ENCODE data around the gene LUZP4.
"Not testable (repeated sequence)": the region's sequence is repeated elsewhere in the genome, so short reads cannot be mapped to it uniquely, and the experiment has no call there.

Gene LUZP4, protein sequence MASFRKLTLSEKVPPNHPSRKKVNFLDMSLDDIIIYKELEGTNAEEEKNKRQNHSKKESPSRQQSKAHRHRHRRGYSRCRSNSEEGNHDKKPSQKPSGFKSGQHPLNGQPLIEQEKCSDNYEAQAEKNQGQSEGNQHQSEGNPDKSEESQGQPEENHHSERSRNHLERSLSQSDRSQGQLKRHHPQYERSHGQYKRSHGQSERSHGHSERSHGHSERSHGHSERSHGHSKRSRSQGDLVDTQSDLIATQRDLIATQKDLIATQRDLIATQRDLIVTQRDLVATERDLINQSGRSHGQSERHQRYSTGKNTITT

DNA sequence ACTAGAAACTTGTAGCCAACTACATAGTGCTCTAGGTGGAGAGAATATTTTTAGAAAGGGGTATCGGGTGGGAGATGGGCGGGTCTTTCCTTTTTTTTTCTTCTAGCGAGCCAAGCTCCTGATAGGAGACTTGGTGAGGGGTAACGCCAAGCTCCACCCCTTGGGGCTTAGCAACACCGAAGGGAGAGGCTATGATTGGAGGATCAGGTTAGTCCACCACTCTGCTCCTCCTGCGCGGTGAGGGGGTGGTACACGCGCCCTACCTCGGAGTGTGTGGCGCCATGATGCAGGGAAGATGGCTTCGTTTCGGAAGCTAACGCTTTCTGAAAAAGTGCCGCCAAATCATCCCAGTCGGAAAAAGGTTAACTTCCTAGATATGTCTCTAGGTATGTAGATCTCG, at the start of gene LUZP4:
Gene LUZP4 (plus strand): TSS at position 251 of the 400 bp plus-strand sequence. CDS start 45 bp downstream, at position 296.
- no peak for DNase-seq (ENCODE audit: low read depth)

DNA sequence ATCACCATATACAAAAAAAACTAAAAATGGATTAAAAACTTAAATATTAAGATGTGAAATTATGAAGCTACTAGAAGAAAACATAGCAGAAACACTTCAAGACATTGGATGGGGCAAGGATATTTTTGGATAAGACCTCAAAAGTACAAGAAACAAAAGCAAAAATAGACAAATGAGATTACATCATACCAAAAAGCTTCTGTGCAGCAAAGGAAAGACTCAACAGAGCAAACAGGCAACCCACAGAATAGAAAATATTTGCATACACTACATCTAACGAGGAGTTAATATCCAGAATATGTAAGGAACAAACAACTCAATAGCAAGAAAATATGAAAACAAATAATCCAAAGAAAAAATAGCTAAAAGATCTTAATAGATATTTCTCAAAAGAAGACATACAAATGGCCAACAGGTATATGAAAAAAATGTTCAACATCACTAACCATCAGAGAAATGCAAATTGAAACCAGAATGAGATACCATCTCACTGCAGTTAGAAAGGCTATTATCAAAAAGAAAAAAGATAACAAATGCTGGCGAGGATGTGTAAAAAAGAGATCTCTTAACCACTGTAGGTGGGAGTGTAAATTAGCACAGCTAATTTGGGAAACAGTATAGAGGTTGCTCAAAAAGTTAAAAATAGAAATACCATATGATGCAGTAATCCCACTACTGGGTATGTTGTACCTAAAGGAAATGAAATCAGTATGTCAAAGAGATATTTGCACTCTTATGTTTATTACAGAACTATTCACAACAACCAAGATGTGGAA, 37.9 kb upstream of the LUZP4 start:
- no peak for DNase-seq (ENCODE audit: low read depth)

DNA sequence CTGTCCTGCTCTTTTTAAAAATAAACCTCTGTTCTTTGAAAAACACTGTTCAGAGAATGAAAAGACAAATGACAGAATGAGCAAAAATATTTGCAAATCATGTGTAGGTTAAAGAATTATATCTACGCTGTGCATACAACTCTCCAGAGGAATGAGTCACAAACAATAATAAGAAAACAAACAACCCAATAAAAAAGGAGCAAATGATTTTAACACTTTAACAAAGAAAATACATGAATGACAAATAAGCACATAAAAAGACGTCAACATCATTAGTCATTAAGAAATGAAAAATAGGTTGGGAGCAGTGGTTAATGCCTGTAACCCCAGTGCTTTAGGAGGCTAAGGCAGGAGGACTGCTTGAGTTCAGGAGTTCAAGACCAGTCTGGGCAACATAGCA, 34.5 kb upstream of the LUZP4 start:
- DNase-seq (ENCODE audit: low read depth): no peak

DNA sequence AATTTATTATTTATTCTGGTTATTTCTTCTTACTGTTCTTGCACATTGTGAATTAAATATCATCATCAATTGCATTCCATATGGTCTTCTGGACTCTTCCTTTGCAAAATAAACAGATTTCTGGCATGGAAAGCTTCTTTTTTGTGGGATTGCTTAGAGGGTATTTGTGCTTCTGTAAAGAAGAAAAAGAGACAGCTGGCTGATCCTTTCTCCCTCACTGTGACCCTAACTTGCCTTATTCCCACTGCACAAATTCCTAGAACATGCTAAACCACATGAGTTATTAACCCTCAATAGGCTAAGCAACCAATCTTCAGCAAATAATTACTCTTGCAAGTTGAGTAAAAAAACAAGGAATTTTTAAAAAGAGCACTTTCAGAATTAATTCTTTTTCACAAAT, 31.8 kb upstream of the LUZP4 start:
- DNase-seq (ENCODE audit: low read depth): no peak

DNA sequence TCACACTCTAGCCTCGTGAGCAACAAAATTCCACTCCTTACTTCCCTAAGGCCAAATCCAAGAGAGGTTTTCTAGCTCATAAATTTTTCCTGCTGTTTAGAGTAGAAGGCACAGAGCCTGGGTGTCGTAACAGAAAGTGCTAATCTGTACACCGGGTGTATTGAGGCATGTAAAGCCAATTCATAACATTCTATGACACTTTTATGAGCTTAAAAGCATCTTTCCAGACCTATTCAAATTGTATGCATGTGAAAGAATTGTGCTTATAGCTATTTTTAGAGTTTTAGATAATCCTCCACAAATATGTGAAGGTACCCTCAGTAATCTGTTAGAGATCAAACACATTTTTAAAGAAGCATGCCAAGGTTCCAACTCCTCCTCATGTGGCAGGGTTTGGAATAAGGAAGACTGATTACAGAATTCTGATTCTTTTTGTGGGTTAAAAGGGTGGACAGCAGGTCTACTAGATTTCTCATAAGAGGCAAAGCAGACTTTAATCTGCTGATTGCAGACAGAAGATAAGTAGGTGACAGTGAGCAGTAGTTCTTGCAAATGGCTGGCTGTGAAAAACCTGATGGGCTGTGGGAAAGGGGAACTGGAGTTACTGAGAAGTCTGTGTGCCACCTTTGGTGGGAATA, 30.2 kb upstream of the LUZP4 start:
- DNase-seq (ENCODE audit: low read depth): no peak

DNA sequence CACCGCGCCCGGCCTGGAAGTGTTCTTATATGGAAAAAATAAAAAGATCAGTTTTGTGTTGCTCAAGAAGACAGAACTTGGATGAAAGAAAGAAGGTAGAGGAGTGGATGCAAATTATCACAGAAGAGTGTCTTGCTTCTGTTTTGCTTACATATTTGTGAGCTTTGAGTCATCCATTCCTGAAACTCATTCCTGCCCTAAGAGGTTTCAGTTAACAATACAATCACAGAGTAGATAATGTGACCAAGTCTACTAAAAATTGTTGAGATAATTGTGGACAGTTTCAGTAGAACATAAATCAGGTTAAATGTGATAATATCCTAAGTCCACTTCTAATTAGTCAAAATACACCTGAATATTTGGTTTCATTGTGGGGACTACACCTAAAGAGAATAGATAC, 29.2 kb upstream of the LUZP4 start:
- DNase-seq (ENCODE audit: low read depth): no peak

DNA sequence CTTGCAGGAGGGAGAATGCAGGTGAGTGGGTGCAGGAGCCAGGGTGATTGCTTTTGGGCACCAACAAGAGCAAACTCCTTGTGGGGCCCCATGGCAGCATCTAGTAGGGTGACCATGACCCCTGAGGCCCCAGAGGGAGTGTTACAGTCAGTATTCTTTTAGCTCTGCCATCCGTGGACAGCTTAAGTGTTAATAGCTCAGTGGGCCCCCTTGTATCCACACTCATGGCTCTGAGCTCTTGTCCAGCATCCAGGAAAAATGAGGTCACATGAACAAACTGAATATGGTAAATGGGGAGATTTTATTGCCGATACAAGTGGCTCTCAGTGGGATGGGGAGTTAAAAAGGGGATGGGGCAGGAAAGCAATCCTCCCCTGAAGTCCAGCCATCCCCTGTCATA, 28.4 kb upstream of the LUZP4 start:
- no peak for DNase-seq (ENCODE audit: low read depth)

DNA sequence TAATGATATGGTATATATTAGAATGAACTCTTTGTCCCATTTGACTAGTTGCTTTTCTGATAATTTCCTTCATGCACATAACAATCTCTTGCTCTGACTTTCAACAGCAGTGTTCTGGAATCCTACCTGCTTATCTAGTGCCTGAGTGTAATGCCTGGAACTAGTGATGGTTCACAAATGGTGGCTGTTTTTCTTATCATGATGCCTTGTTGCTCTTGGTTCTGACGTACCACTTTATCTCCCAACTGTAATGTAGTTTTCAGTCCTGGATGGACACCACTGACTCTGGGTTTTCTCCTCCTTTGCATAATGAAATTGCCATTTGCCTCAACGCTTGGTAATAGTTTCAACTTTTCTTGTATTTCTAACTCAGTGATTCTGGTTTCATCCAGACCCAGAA, 25.5 kb upstream of the LUZP4 start:
- DNase-seq (ENCODE audit: low read depth): no peak

DNA sequence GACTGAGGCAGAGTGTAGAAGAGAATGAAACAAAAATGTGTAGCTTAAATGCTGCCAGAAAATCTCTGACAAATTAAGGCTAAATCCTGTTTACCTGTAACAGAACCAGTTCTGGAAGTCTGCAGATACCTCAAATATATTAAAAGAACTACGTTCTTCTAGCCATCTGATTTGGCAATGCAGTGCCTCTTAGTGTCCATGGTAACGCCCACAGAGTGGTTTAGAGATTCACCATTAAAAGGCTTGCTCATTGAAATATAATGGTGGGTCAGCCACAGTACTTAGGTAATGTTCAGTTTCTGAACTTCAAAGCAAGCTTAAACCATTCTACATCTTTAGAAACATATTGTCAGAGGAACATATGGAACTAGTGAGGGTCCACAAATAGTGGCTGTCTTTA, 23.2 kb upstream of the LUZP4 start:
- DNase-seq (ENCODE audit: low read depth): no peak

DNA sequence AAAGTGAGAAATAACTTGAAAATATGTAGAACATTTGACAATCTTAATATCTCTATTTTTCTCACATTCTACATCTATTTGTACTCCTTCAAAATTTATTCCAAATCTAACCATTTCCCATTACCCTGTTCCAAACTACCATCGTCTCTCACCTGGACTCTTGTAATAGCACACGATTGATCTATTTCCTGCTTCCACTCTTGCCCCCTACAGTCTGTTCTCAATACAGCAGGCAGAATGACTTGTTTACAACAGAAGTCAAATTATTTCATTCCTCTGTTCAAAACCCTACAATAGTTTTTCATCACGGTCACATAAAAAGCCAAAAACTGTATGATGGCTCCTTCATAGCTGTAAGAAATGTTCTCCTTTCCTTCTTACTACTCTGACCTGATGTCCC, 21.1 kb upstream of the LUZP4 start:
- no peak for DNase-seq (ENCODE audit: low read depth)

DNA sequence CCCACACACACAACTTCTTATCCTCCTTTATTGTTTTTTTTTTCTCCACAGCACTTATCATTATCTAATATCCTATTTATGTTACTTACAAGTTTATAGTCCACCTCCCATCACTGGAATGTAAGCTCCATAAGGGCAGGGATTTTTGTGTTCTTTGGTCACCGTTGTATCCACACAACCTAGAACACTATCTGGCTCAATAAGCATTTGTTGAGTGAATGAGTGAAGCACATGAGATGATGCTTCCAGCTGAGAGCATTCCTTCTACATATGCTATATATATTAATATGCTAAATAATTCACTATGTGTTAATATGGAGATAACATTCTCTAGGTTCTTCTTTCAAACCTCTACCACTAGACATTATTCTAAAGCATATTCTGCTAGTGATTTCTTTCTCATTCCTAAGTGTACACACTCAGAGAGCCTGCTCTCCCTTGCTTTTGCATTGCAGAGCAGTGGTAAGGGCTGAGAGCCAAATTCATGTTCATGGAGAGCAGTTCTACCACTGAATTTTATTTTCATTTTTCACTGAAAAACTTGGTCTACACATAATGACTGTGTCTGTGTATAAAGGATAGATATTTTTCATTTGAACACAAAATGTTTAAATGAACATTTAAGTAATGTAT, 20.3 kb upstream of the LUZP4 start:
- DNase-seq (ENCODE audit: low read depth): no peak

DNA sequence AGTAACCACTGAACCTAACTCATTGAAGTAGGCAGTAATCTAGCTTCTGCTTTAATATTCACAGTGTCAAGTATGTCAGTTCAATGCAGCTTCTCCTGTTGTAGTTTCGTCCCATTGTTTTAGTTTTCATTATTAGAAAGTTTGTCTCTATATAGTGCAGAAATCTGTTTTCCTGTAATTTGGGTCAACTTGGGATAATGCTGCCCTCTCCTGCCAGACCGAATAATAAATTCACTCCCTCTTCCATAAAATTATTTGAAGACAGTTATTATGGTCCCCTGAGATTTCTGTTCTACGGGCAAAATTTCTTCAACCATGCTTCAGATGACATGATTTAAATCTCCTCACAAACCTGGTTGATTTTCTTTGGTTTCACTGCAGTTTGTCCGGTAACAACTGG, 4.6 kb upstream of the LUZP4 start:
- DNase-seq (ENCODE audit: low read depth): no peak

DNA sequence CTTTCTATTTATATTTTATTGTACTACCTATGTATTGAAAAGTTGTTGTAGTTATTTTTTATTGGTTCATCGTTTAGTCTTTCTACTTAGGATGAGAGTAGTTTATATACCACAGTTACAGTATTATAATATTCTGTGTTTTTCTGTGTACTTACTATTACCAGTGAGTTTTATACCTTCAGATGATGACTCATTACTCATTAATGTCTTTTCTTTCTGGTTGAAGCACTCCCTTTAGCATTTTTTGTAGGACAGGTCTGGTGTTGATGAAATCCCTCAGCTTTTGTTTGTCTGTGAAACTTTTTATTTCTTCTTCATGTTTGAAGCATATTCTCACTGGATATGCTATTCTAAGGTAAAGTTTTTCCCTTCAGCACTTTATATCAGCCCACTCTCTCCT, 7.7 kb downstream of the LUZP4 start:
- no peak for DNase-seq (ENCODE audit: low read depth)

DNA sequence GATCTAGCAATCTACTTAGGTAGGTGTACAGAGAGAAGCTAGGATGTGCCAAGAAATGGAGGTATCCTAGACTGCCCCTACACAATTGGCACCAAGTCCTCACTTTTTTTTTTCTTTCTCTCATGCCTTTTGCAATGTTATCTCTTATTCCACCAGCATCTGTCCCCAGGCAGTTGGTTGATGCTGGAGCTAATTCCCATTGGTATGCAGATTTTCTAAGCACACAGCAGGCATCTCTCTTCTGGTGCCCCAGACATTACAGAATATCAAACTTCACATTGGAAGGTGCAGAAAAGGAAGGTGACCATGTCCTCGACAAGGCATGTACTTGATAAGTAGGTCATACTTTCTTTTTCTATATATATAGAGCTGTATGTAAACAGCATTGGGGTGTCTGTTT, 21.6 kb downstream of the LUZP4 start:
- DNase-seq (ENCODE audit: low read depth): no peak

DNA sequence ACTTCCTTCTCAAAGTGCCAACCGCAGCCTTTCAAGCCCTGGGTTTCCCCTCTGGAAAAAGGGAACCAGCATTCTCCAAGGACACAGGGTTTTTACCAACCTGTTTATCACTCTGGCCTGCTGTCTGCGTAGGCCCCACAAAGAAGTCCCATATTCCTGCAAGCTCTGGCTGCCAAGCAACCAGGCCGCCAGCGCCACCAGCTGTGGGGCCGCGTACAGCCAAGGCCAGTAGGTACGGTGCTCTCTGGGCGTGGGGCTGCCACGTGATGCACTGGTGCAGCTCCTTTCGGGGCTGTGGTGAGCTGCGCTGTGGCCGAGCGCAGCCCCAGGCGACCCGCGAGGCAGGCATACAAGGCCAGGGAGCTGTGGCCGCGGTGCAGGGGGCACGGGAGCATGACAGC, 22.1 kb downstream of the LUZP4 start:
- no peak for DNase-seq (ENCODE audit: low read depth)

DNA sequence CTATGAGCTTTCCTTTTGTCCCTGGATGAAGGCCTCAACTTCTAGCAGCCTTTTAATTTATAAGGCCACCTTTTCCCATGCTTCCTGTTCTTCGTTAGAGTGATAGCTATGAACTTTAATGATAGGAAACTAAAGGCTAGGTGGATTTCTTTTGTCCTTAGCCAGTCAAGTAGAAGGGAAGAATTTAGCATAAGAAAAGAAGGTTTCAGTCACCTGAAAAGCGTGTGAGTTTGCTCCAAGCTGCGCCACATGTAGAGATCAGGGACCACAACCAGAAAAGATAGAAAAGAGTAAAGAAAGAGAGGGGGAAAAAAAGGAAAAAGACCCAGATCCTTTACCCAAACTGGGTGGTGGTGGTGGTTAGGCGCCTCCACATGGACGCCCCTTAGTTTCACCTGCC, 28.6 kb downstream of the LUZP4 start:
- no peak for DNase-seq (ENCODE audit: low read depth)

DNA sequence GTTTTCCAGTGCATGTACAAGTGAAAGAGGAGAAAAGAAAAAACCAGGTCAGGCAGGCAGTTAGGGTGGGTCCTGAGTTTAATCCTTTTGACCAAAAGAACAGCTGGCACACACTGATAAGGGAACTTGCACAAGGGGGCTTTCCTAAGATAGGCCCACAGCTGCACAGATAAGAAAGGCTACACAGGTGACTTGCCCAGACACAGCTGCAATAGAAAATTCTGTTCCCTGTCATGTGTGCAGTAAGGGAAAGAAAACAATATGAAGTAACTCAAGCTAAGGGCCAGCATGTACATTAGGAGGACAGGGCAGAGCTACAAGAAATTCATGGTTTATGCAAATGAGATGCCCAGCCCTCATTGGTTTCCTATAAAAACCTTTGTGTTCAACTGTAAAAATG, 32.9 kb downstream of the LUZP4 start:
- DNase-seq (ENCODE audit: low read depth): no peak

DNA sequence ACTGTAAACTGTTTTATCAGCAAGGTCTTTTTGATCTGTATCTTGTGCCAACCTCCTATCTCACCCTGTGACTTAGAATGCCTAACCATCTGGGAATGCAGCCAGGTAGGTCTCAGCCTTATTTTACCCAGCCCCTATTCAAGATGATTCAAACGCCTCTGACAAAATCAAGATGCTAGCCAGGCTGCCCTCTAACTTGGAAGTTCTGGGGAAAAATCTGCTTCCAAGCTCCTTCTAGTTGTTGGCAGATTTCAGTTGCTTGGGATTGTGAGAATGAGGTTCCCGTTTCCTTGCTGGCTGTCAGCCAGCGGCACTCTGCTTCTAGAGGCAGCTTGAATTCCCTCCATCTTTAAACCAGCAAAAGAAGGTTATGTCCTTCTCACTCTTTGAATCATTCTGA, 34.7 kb downstream of the LUZP4 start:
- no peak for DNase-seq (ENCODE audit: low read depth)

DNA sequence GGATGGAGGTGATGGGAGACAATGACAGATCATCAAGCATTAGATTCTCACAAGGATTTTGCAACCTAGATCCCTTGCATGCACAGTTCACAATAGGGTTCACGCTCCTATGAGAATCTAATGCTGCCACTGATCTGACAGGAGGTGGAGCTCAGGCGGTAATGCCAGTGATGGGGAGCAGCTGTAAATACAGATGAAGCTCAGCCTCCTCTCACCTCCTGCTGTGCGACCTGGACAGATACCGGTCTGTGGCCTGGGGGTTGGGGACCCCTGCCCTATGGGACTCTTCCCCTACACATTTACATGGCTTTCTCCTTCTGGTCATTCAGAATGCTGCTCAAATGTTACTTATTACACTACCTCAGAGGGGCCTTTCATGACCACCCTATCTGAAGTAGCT, 39.8 kb downstream of the LUZP4 start:
- not testable (repeated sequence) for DNase-seq (ENCODE audit: low read depth)

DNA sequence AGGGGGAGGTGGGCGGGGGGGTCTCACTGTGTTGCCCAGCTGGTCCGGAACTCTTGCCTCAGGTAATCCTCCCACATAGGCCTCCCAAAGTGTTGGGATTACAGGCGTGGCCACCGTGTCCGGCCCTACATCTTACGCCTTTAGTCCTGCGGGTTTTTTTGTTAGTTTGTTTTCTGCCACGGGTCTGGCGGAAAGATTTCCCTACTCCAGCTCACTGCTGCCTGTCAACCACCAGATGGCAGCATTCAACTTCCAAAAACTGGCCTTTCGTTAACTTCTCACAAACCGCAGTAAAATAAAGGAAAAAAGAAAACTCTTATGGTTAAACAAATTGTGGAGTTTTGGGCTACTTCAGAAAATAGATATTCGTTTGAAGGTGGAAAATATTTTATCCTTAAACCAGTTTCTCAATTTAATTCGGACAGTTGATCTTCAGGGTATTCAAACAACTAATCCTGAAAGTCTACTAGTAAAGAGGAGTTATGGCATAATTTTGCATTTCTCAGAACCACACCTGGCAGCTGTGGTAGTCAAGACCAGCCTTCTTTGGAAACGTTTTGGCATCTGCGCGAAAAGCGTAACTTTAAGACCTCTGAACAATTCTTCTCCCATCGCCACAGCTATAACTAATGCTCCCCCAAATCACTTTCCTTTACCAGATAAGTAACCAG, 41.1 kb downstream of the LUZP4 start:
- no peak for DNase-seq (ENCODE audit: low read depth)

DNA sequence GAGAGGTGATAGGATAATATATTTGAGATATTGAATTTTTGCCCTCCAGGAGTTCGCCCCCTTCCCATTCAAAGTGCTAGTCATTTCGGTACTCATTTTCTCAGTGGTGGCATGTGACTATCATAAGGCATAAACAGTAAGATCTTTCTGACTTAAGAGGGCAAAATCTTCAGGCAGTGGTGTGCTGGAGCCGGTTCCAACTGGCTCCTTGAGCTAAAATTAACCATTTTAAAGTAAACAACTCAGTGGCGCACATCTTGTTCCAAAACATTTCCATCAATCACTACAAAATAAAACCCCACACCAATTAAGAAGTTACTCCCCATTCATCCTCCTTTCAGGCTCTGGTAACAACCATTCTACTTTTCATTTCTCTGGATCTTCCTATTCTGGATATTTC, 43.3 kb downstream of the LUZP4 start:
- DNase-seq (ENCODE audit: low read depth): no peak

DNA sequence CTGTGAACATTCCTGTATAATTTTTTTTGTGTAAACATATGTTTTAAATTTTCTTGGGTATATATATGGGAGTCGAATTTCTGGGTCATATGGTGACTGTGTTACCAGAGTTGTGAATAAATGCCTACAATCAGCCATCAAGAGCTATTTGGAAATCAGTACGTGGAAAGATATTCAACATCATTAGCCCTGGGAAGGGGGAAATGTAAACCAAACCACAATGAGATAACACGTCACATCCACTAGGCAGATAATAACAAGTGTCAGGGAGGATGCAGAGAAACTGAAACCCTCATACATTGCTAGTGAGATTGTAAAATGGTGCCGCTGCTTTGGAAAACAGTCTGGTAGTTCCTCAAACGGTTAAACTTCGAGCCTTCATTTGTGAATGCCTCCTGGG, 43.9 kb downstream of the LUZP4 start:
- no peak for DNase-seq (ENCODE audit: low read depth)

Data from activated T-helper 9 cell treated with anti-CD3 and anti-CD28 coated beads, Interleukin-2, amount 50 U/mL, for 16 hours (primary cell).